Parathyroid adenoma (tissue), 2 donors: ENCODE data around the gene CDH18.

ENCODE experiments used
- H2AFZ ChIP-seq: fragments of 300-600 bp; sonication (generic); one replicate; pipeline ENCODE4 v1.7.0; 2017; ENCODE audit warnings: antibody characterized with exemption, mild to moderate bottlenecking
- H3K27ac ChIP-seq: fragments of 300-600 bp; sonication (generic); one replicate; pipeline ENCODE4 v1.7.0; 2017
- H3K27me3 ChIP-seq: fragments of 300-600 bp; sonication (generic); one replicate; pipeline ENCODE4 v1.7.0; 2017; ENCODE audit warnings: low read length; ENCODE audit not compliant: control insufficient read depth, insufficient read depth
- H3K36me3 ChIP-seq: fragments of 300-600 bp; sonication (generic); one replicate; pipeline ENCODE4 v1.7.0; 2017; ENCODE audit warnings: low read length; ENCODE audit not compliant: control insufficient read depth, insufficient read depth
- H3K4me1 ChIP-seq: fragments of 300-600 bp; sonication (generic); one replicate; pipeline ENCODE4 v1.7.0; 2017; ENCODE audit warnings: control low read depth
- H3K4me2 ChIP-seq: fragments of 300-600 bp; sonication (generic); one replicate; pipeline ENCODE4 v1.7.0; 2017; ENCODE audit warnings: low read length
- H3K4me3 ChIP-seq: fragments of 300-600 bp; sonication (generic); one replicate; pipeline ENCODE4 v1.7.0; 2017; ENCODE audit warnings: low read depth, low read length
- H3K79me2 ChIP-seq: fragments of 300-600 bp; sonication (generic); one replicate; pipeline ENCODE4 v1.7.0; 2017; ENCODE audit warnings: control low read depth
- H3K9ac ChIP-seq: fragments of 300-600 bp; sonication (generic); one replicate; pipeline ENCODE4 v1.7.0; 2017; ENCODE audit warnings: mild to moderate bottlenecking
- H3K9me3 ChIP-seq: fragments of 300-600 bp; sonication (generic); one replicate; pipeline ENCODE4 v1.7.0; 2017; ENCODE audit warnings: low read length; ENCODE audit not compliant: control insufficient read depth
- CTCF ChIP-seq: fragments of 300-600 bp; sonication (generic); IDR thresholded peaks from one replicate; pipeline ENCODE4 v1.7.0; 2017; ENCODE audit warnings: antibody characterized with exemption, mild to moderate bottlenecking
- donor health status: primary hyperparathyroidism.

CDH18 gene

GRCh38 chr5:19424506-19424905, 563.5 kb downstream of the CDH18 start:
- Histone ChIP-seq H3K27ac (no peak overlapping the region), H3K9ac (no peak overlapping the region), H3K4me3 (no peak overlapping the region), H3K79me2 (no peaks in the 10 kb centered on the region), H3K9me3 (no peaks in the 10 kb centered on the region), H3K36me3 (no peaks in the 10 kb centered on the region), H2AFZ (no peak overlapping the region), H3K4me1 (no peaks in the 10 kb centered on the region), H3K27me3 (no peaks in the 10 kb centered on the region), H3K4me2 (no peak overlapping the region)
- no peak for TF ChIP-seq CTCF
